ACC112 (cell line): ENCODE measurements around the gene SHD.
"Not testable (repeated sequence)": the region's sequence is repeated elsewhere in the genome, so short reads cannot be mapped to it uniquely, and the experiment has no call there.

ENCODE experiments used
- H2AFZ ChIP-seq: fragments of 200-600 bp; sonication (generic); one replicate; pipeline ENCODE4 v1.6.0; 2017; ENCODE audit warnings: antibody characterized with exemption, low read length; ENCODE audit not compliant: unreplicated experiment
- H3K27ac ChIP-seq: fragments of 200-600 bp; sonication (generic); 2 replicates; pipeline ENCODE4 v1.5.1; 2014; ENCODE audit warnings: low read depth, mild to moderate bottlenecking, antibody characterized with exemption, low read length, moderate library complexity
- H3K27me3 ChIP-seq: fragments of 200-600 bp; sonication (generic); 2 replicates; pipeline ENCODE4 v1.6.1; 2014; ENCODE audit warnings: mild to moderate bottlenecking, antibody characterized with exemption, low read length, moderate library complexity, mixed read lengths; ENCODE audit not compliant: insufficient read depth
- H3K36me3 ChIP-seq: fragments of 200-600 bp; sonication (generic); 2 replicates; pipeline ENCODE4 v1.6.1; 2016; ENCODE audit warnings: mild to moderate bottlenecking, antibody characterized with exemption, low read length, moderate library complexity, mixed read lengths; ENCODE audit not compliant: insufficient read depth
- H3K4me1 ChIP-seq: fragments of 200-600 bp; sonication (generic); one replicate; pipeline ENCODE4 v1.6.1; 2016; ENCODE audit warnings: low read length, mixed read lengths; ENCODE audit not compliant: insufficient read depth, unreplicated experiment, control insufficient read depth
- H3K4me3 ChIP-seq: fragments of 200-600 bp; sonication (generic); 2 replicates; pipeline ENCODE4 v1.5.1; 2014; ENCODE audit warnings: mild to moderate bottlenecking, low read depth, low read length
- H3K79me2 ChIP-seq: fragments of 200-600 bp; sonication (generic); one replicate; pipeline ENCODE4 v1.6.0; 2016; ENCODE audit warnings: low read length; ENCODE audit not compliant: control insufficient read depth, unreplicated experiment, insufficient read depth

Gene SHD

GRCh38 chr19:4286141-4286540 lies 7.1 kb downstream of the SHD start:
- H3K79me2 ChIP-seq, H3K27ac ChIP-seq, H3K4me1 ChIP-seq, H3K4me3 ChIP-seq, H2AFZ ChIP-seq, H3K36me3 ChIP-seq: not testable (repeated sequence)
- peaks cover 14% of the 10 kb centered on the region for H3K27me3 ChIP-seq

DNA sequence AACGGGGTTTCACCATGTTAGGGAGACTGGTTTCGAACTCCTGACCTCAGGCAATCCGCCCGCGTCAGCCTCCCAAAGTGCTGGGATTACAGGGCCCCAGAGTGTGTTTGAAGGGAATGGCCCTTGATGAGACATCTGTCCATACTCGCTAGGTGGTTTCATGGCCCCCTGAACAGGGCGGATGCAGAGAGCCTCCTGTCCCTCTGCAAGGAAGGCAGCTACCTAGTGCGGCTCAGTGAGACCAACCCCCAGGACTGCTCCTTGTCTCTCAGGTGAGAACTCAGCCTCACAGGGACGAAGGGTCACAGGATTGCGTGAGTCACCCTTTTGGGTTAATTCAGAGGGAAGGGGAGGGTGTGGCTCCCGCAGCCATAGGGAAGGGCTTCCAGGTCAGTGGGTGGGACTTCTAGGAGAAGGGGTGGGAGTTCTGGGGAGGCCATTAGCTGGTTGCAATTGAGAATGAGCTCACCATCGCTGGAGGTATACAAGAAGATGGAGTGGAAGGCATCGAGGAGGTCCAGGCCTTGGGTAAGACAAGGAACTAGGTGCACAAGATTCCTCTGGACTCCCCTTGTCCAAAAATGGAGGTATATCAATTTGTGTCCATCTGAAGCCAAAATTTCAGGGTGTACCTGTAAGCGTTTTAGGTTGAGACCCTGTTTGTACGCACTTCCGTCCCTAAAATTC lies 9.2 kb downstream of the SHD start:
- no peak overlapping the region for H3K4me3 ChIP-seq

GRCh38 chr19:4291184-4291732 lies 12.2 kb downstream of the SHD start:
- no peak overlapping the region for H2AFZ ChIP-seq
- H3K27ac ChIP-seq, result no peak overlapping the region
- no peak overlapping the region for H3K4me3 ChIP-seq
- H3K36me3 ChIP-seq, result no peaks in the 10 kb centered on the region
- no peaks in the 10 kb centered on the region for H3K27me3 ChIP-seq
- H3K4me1 ChIP-seq, result no peaks in the 10 kb centered on the region
- H3K79me2 ChIP-seq, result no peaks in the 10 kb centered on the region

More for the DNA sequence above, 9.2 kb downstream of the SHD start:
- Histone ChIP-seq H3K36me3 (no peaks in the 10 kb centered on the region), H3K27me3 (peaks cover 7% of the 10 kb centered on the region), H3K4me1 (no peaks in the 10 kb centered on the region), H3K79me2 (no peaks in the 10 kb centered on the region), H2AFZ (no peak overlapping the region), H3K27ac (no peak overlapping the region)

DNA sequence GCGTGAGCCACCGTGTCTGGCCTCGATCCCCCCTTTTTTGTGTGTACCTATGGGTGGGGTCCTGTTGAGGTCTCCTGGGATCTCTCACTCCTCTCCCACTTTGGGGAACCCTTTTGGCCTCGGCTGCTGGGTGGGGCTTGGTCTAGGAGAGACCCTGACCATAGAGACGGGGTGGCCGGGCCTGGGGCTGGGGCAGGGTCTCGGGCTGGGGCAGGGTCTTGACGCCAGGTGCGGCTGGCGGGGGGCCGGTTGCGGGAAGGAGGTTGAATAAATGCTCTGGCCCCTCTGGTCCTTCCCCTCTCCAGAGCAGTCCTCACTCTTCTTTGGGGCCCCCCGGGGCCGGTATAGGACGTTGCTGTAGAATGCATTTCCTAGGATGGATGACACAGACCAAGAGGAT lies 13.4 kb downstream of the SHD start:
- Histone ChIP-seq H2AFZ (no peak overlapping the region), H3K79me2 (no peaks in the 10 kb centered on the region), H3K27me3 (no peaks in the 10 kb centered on the region), H3K27ac (no peak overlapping the region), H3K4me3 (no peak overlapping the region), H3K36me3 (no peaks in the 10 kb centered on the region), H3K4me1 (no peaks in the 10 kb centered on the region)

DNA sequence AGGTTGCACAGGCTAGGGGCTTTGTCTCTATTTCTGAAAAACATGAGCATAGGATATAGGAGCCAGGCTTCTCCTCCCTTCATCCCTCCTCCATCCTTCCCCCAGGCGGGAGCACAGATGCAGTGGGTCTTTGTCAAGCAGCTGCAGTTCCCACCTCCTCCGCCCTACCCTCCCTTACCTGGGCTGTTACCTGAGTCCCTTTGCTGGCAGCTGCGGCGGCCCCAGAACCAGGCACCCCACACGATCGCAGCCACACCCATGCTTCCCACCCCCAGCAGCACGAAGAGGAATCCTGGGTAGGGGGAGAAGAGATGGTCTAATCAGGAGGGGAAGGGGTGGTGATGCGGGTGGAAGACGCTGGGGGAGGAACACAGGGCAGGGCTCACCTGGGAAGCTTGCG lies 15.3 kb downstream of the SHD start:
- Histone ChIP-seq H3K79me2 (no peaks in the 10 kb centered on the region), H3K4me3 (no peak overlapping the region), H3K36me3 (no peaks in the 10 kb centered on the region), H2AFZ (no peak overlapping the region), H3K27ac (no peak overlapping the region), H3K27me3 (no peaks in the 10 kb centered on the region), H3K4me1 (no peaks in the 10 kb centered on the region)

DNA sequence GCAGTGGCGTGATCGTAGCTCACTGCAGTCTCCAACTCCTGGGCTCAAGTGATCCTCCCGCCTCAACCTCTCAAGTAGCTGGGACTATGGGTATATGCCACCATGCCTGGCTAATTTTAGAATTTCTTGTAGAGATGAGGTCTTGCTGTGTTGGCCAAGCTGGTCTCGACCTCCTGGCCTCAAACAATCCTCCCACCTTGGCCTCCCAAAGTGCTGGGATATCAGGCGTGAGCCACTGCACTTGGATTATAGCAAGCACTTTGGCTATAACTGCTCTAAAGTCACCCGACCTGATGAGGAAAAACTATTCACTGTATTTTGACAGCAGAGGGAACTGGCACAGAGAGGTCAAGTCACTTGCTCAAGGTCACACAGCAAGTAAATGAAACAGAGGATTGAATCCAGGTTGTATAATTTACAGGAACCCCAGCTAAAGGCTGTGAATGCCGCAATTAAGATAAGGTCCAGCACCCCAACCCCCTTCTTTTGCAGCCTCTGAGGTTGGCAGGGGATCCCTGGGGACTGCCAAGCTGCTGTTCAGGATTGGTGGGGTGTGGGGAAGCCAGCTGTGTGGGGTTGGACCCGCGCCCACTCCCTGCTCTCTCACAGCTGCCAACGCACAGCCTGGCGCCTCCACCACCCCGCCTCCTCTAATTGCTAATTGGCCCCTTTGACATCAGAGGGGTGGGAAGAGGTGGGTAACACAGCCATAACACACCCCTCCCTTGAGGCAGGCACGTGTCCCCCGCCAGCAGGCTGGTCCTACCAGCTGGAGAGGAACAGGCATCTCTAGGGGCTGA lies 17.1 kb downstream of the SHD start:
- Histone ChIP-seq H3K27me3 (no peaks in the 10 kb centered on the region), H3K4me1 (no peaks in the 10 kb centered on the region), H3K36me3 (no peaks in the 10 kb centered on the region), H3K27ac (no peak overlapping the region), H3K79me2 (no peaks in the 10 kb centered on the region), H3K4me3 (no peak overlapping the region), H2AFZ (no peak overlapping the region)

- Histone ChIP-seq H3K79me2 (no peaks in the 10 kb centered on the region), H2AFZ (no peak overlapping the region), H3K36me3 (no peaks in the 10 kb centered on the region), H3K27me3 (no peaks in the 10 kb centered on the region), H3K27ac (no peak overlapping the region), H3K4me3 (no peak overlapping the region), H3K4me1 (no peaks in the 10 kb centered on the region)
Observed at GRCh38 chr19:4297901-4298809, 19.1 kb downstream of the SHD start.

DNA sequence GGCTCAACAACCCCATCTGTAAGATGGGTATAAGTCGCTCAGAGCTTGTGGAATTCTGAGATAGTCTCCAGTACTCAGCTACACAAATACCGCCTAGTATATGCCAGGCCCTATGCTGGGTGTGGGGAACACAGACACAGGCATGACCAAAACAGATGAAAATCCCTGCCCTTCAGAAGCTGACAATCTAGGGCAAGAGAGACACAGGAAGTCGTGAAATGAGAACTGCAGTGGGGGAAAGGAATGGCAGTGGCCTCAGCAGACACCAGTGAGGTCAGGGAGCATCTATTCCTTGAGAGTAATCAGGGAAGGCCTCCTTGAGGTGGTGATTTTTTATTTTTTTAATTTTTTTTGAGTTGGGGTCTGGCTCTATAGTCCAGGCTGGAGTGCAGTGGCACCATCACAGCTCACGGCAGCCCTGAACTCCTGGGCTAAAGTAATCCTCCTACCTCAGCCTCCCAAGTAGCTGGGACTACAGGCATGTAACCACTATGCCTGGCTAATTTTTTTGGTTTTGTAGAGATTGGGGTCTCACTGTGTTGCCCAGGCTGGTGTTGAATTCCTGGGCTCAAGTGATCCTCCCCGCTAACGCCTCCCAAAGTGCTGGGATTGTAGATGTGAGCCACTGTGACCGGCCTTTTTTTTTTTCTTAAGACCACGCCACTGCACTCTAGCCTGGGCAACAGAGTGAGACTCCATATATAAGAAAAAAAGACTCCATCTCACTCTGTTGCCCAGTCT lies 19.9 kb downstream of the SHD start:
- Histone ChIP-seq H3K27ac (no peak overlapping the region), H3K4me3 (no peak overlapping the region), H3K27me3 (no peaks in the 10 kb centered on the region), H2AFZ (no peak overlapping the region), H3K4me1 (no peaks in the 10 kb centered on the region), H3K36me3 (no peaks in the 10 kb centered on the region), H3K79me2 (no peaks in the 10 kb centered on the region)

- Histone ChIP-seq H2AFZ (no peak overlapping the region), H3K36me3 (no peaks in the 10 kb centered on the region), H3K27me3 (no peaks in the 10 kb centered on the region), H3K4me3 (no peak overlapping the region), H3K4me1 (no peaks in the 10 kb centered on the region), H3K27ac (no peak overlapping the region), H3K79me2 (no peaks in the 10 kb centered on the region)
Observed at GRCh38 chr19:4300589-4300988, 21.5 kb downstream of the SHD start.
